Effector memory CD8-positive, alpha-beta T cell (primary cell): ENCODE data around the gene PDE4B.
"Not testable (repeated sequence)": the region's sequence is repeated elsewhere in the genome, so short reads cannot be mapped to it uniquely, and the experiment has no call there.

Experiments used
- ATAC-seq: fragments of 150-1000 bp; cut with Tn5 transposase; replicated peaks from 2 replicates; pipeline ENCODE4 v1.10.0; 2021; ENCODE audit warnings: mild to moderate bottlenecking, moderate library complexity
- DNase-seq, 3 experiments: peaks; one replicate each; pipeline ENCODE4 v3.0.0; 2021
- H3K27ac Mint-ChIP-seq, 2 donors: one replicate each; pipeline ENCODE4 v1.8.0; 2022; ENCODE audit warnings: mild to moderate bottlenecking in 2 of 2, mixed read lengths in 2 of 2, moderate library complexity in 2 of 2
- H3K27me3 Mint-ChIP-seq, 2 donors: one replicate each; pipeline ENCODE4 v1.8.0; 2022; ENCODE audit warnings: mixed read lengths in 2 of 2
- H3K36me3 Mint-ChIP-seq: one replicate; pipeline ENCODE4 v1.8.0; 2022; ENCODE audit warnings: mild to moderate bottlenecking, moderate library complexity, mixed read lengths; ENCODE audit not compliant: insufficient read depth
- H3K4me1 Mint-ChIP-seq, 2 donors: one replicate each; pipeline ENCODE4 v1.8.0; 2022; ENCODE audit warnings: low read depth in 2 of 2, mixed read lengths in 2 of 2
- H3K4me3 Mint-ChIP-seq, 2 donors: one replicate each; pipeline ENCODE4 v1.8.0; 2022; ENCODE audit warnings: mild to moderate bottlenecking in 2 of 2, mixed read lengths in 2 of 2, moderate library complexity in 2 of 2
- H3K9me3 Mint-ChIP-seq, 2 donors: one replicate each; pipeline ENCODE4 v1.8.0; 2022; ENCODE audit warnings: mixed read lengths in 2 of 2

PDE4B gene

GRCh38 chr1:66396212-66396890, 603.7 kb downstream of the PDE4B start:
- ATAC-seq: no peak
- Mint-ChIP-seq H3K4me1 (peaks cover 2 to 7% of the 10 kb centered on the region in 2 donors), H3K36me3 (no peaks in the 10 kb centered on the region), H3K9me3 (no peaks in the 10 kb centered on the region), H3K27ac (no peak overlapping the region), H3K4me3 (no peak overlapping the region), H3K27me3 (no peaks in the 10 kb centered on the region)
- no peak for DNase-seq

- H3K9me3 Mint-ChIP-seq: no peaks in the 10 kb centered on the region
- H3K4me1 Mint-ChIP-seq: peaks cover 2 to 7% of the 10 kb centered on the region in 2 donors
- no peak overlapping the region for H3K27ac Mint-ChIP-seq
- no peak for DNase-seq
- H3K4me3 Mint-ChIP-seq: no peak overlapping the region
- no peaks in the 10 kb centered on the region for H3K36me3 Mint-ChIP-seq
- ATAC-seq: peak; percentile 35
- no peaks in the 10 kb centered on the region for H3K27me3 Mint-ChIP-seq
These were observed 604.5 kb downstream of the PDE4B start for GRCh38 chr1:66397192-66397591.

- Mint-ChIP-seq H3K27me3 (no peaks in the 10 kb centered on the region), H3K4me3 (no peak overlapping the region), H3K27ac (no peak overlapping the region), H3K9me3 (no peaks in the 10 kb centered on the region), H3K4me1 (peaks cover 2 to 7% of the 10 kb centered on the region in 2 donors), H3K36me3 (no peaks in the 10 kb centered on the region)
- ATAC-seq: no peak
- no peak for DNase-seq
These were observed 607.3 kb downstream of the PDE4B start for GRCh38 chr1:66399888-66400529.

GRCh38 chr1:66400660-66401059, 608.0 kb downstream of the PDE4B start:
- Mint-ChIP-seq H3K27ac (no peak overlapping the region), H3K4me1 (peaks cover 2 to 7% of the 10 kb centered on the region in 2 donors), H3K36me3 (no peaks in the 10 kb centered on the region), H3K4me3 (no peak overlapping the region), H3K27me3 (no peaks in the 10 kb centered on the region), H3K9me3 (no peaks in the 10 kb centered on the region)
- ATAC-seq (no peak), DNase-seq (no peak)

- DNase-seq: no peak
- H3K36me3 Mint-ChIP-seq: no peaks in the 10 kb centered on the region
- no peaks in the 10 kb centered on the region for H3K9me3 Mint-ChIP-seq
- no peak overlapping the region for H3K27ac Mint-ChIP-seq
- H3K4me3 Mint-ChIP-seq: no peak overlapping the region
- H3K27me3 Mint-ChIP-seq: no peaks in the 10 kb centered on the region
- no peak for ATAC-seq
- peaks cover 2 to 7% of the 10 kb centered on the region in 2 donors for H3K4me1 Mint-ChIP-seq
These were observed 608.5 kb downstream of the PDE4B start for GRCh38 chr1:66401244-66401643.

- H3K27me3 Mint-ChIP-seq: no peaks in the 10 kb centered on the region
- H3K4me3 Mint-ChIP-seq: no peak overlapping the region
- H3K36me3 Mint-ChIP-seq: no peaks in the 10 kb centered on the region
- no peak for DNase-seq
- H3K27ac Mint-ChIP-seq: no peak overlapping the region
- H3K4me1 Mint-ChIP-seq: peaks cover 2 to 7% of the 10 kb centered on the region in 2 donors
- no peaks in the 10 kb centered on the region for H3K9me3 Mint-ChIP-seq
- ATAC-seq: peak; percentile 19
These were observed 609.5 kb downstream of the PDE4B start for GRCh38 chr1:66402194-66402593.

GRCh38 chr1:66403007-66403731, 610.5 kb downstream of the PDE4B start:
- ATAC-seq (no peak), DNase-seq (no peak)
- Mint-ChIP-seq H3K27me3 (no peaks in the 10 kb centered on the region), H3K9me3 (peaks cover 0 to under 1% of the 10 kb centered on the region in 2 donors), H3K27ac (peak overlapping the region in 1 of 2 donors; percentile 29), H3K4me3 (no peak overlapping the region), H3K36me3 (no peaks in the 10 kb centered on the region), H3K4me1 (peaks cover 2 to 7% of the 10 kb centered on the region in 2 donors)

- DNase-seq (no peak), ATAC-seq (no peak)
- H3K4me3 Mint-ChIP-seq: no peak overlapping the region
- H3K27me3 Mint-ChIP-seq: no peaks in the 10 kb centered on the region
- H3K4me1 Mint-ChIP-seq: peaks cover 2 to 4% of the 10 kb centered on the region in 2 donors
- H3K36me3 Mint-ChIP-seq: no peaks in the 10 kb centered on the region
- peaks cover 0 to 12% of the 10 kb centered on the region in 2 donors for H3K9me3 Mint-ChIP-seq
- no peak overlapping the region for H3K27ac Mint-ChIP-seq
These were observed 612.4 kb downstream of the PDE4B start for GRCh38 chr1:66405061-66405460.

- peak overlapping the region in 1 of 2 donors; percentile 44 for H3K27ac Mint-ChIP-seq
- H3K27me3 Mint-ChIP-seq, ATAC-seq, H3K36me3 Mint-ChIP-seq, DNase-seq: not testable (repeated sequence)
- peak overlapping the region in 1 of 2 donors; percentile 1 for H3K4me3 Mint-ChIP-seq
- peaks cover 0 to 12% of the 10 kb centered on the region in 2 donors for H3K9me3 Mint-ChIP-seq
- peaks cover 7 to 14% of the 10 kb centered on the region in 2 donors for H3K4me1 Mint-ChIP-seq
These were observed 618.8 kb downstream of the PDE4B start for GRCh38 chr1:66411449-66411848.

- no peak overlapping the region for H3K4me3 Mint-ChIP-seq
- no peak for ATAC-seq
- no peaks in the 10 kb centered on the region for H3K36me3 Mint-ChIP-seq
- H3K27ac Mint-ChIP-seq: no peak overlapping the region
- H3K9me3 Mint-ChIP-seq: peaks cover 0 to 12% of the 10 kb centered on the region in 2 donors
- H3K4me1 Mint-ChIP-seq: peaks cover 7 to 14% of the 10 kb centered on the region in 2 donors
- no peak for DNase-seq
- H3K27me3 Mint-ChIP-seq: no peaks in the 10 kb centered on the region
These were observed 620.0 kb downstream of the PDE4B start for GRCh38 chr1:66412704-66413103.

- Mint-ChIP-seq H3K4me1 (peaks cover 7 to 14% of the 10 kb centered on the region in 2 donors), H3K27ac (no peak overlapping the region), H3K36me3 (no peaks in the 10 kb centered on the region), H3K27me3 (no peaks in the 10 kb centered on the region), H3K9me3 (peaks cover 4 to 17% of the 10 kb centered on the region in 2 donors), H3K4me3 (no peak overlapping the region)
- ATAC-seq: no peak
- no peak for DNase-seq
These were observed 620.6 kb downstream of the PDE4B start for GRCh38 chr1:66413136-66413837.

GRCh38 chr1:66413838-66414175, 621.1 kb downstream of the PDE4B start:
- Mint-ChIP-seq H3K27me3 (no peaks in the 10 kb centered on the region), H3K36me3 (no peaks in the 10 kb centered on the region), H3K9me3 (peaks cover 8 to 17% of the 10 kb centered on the region in 2 donors), H3K4me3 (no peak overlapping the region), H3K27ac (no peak overlapping the region), H3K4me1 (peaks cover 7 to 14% of the 10 kb centered on the region in 2 donors)
- ATAC-seq: no peak
- DNase-seq: no peak

- Mint-ChIP-seq H3K27me3 (no peaks in the 10 kb centered on the region), H3K4me3 (no peak overlapping the region), H3K36me3 (no peaks in the 10 kb centered on the region), H3K9me3 (peaks cover 12 to 17% of the 10 kb centered on the region in 2 donors), H3K27ac (no peak overlapping the region), H3K4me1 (peaks cover 7 to 12% of the 10 kb centered on the region in 2 donors)
- DNase-seq (no peak), ATAC-seq (no peak)
These were observed 622.6 kb downstream of the PDE4B start for GRCh38 chr1:66415281-66415680.
